Measurements from ENCODE around the gene TMEM208.

The TMEM208 gene

DNA sequence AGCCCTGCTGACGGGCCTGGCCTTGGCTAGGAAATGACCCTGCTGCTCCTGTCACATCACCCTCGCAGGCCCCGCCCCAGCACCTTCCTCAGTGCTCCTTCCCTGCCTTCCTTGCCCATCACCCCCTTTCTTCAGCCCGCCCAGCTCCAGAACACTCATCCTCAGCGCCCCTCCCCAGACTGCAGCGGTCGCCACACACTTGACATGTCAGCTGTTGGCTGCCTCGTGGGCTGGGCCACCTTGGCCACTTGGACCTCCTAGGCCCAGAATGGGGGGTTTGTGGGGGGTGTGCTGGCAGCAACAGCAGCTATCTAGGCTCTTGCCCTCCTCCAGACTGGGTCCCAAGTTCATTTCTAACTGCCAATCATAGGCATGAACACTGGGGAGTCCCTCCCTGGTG lies 17.4 kb upstream of the TMEM208 start:
- no peak for DNase-seq

- DNase-seq: no peak
Measured at GRCh38 chr16:67210069-67210937, 16.6 kb upstream of the TMEM208 start.

GRCh38 chr16:67211674-67212073 lies 15.3 kb upstream of the TMEM208 start:
- no peak for DNase-seq

- DNase-seq: no peak
Measured at GRCh38 chr16:67212766-67213165, 14.2 kb upstream of the TMEM208 start.

DNA sequence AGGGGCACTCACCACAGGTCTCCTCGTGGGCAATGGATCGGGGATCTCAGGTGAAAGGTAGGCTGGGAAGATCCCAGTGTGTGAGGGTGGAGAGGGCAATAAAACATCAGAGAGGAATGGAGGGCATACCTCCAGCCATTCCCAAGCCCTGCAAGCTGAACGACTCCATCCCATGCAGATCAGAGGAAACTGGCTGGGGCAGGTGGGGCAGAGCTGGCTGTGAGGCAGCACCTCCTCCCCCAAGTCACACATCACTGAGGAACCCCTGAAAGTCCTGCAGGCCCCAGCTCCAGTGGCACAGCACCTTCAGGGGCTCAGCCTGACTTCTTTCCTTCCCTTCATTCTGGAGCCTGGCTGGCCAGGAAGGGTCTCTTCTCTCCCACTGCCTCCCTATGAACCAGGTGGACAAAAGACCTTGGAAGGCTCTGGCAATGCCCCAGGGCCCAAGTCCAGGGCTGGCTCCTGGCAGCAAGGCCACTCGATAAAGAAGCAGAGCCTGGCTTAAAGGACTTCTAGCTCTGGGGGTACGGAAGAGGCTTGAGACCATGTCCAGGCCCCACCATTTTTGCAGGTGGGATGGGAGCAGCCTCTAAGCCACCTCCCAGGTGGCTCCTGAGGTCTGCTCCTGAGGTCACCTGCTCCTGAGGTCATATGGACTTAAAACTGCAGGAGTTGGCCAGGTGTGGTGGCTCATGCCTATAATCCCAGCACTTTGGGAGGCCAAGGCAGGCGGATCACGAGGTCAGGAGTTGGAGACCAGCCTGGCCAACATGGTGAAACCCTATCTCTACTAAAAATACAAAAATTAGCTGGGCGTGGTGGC lies 13.5 kb upstream of the TMEM208 start:
- DNase-seq: no peak

DNA sequence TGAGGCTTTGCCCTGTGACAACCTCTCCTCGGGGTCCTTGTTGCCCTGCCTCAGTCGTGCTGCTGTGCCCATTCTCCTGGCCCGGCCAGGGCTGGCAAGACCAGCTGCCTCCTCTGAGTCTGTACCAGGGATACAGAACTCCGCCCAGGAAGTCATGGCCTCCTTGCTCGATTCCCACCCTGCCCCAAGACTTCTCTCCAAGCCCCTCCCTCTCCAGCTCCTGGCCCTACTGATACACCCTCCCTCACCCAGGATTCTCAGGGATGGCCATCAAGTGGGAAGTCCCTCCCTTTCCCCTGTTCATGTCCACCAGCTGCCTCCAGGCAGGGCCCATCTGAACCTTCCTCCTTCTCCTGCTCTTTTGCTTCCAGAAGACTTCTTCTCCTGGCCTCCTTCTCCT lies 11.2 kb upstream of the TMEM208 start:
- DNase-seq: no peak

GRCh38 chr16:67216612-67217490 lies 10.1 kb upstream of the TMEM208 start:
- DNase-seq: peak; percentile 82 to 92 (median 90)

DNA sequence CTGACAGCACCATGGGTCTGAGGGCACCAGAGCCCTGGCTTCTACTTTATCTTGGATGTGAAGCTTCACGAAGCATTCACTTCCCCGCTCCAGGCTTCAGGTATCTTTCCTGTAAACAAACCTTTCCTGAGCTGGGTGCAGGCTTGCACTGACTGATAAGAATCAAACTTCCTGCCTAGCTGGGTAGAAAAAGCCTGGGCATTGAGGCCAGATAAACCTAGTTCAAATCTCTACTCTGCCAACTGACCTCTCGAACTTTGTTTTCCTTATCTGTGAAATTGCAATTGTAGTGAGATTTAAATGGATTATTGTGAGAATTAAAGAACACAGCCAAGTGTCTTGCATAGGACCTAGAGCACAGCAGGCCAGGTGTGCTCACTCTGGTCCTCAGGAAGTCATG lies 2.9 kb upstream of the TMEM208 start:
- no peak for DNase-seq

DNA sequence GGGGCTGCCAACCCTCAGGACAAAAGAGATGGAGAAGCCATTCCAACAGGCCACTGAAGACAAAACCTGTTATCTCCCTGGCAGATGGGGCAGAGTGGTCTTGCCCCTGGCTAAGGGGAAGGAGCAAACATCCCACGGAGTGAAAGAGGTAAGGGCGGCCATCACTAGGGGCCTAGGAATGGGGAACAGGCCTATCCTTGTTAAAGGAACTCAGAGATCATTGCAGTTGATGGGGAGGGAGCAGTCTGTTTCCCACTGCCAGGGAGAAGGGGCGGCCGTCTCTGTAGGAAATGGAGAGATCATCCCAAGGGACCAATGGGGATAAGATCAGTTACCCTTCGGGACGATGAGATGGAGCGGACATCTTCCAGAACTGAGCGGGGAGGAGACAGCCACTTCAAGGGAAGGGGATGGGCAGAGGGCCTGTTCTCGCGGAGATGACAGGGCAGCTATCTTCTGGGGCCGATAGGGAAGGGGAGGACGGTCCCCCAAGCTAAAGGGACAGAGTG lies 581 bp upstream of the TMEM208 start:
- DNase-seq: no peak

DNA sequence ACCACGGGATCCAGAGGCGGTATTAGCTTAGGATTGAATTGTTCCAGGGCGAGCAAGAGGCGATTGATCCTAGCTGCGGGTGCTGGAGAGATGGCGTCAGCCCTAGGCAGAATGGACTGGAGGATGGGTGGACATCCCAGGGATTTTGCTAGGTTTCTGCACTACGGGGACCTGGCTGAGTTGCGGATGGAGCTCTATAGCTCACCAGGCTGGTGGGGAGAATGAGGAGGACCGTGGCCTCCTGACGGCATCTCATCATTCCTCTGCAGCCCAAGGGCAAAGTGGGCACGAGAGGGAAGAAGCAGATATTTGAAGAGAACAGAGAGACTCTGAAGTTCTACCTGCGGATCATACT lies 614 bp downstream of the TMEM208 start:
- no peak for DNase-seq

DNA sequence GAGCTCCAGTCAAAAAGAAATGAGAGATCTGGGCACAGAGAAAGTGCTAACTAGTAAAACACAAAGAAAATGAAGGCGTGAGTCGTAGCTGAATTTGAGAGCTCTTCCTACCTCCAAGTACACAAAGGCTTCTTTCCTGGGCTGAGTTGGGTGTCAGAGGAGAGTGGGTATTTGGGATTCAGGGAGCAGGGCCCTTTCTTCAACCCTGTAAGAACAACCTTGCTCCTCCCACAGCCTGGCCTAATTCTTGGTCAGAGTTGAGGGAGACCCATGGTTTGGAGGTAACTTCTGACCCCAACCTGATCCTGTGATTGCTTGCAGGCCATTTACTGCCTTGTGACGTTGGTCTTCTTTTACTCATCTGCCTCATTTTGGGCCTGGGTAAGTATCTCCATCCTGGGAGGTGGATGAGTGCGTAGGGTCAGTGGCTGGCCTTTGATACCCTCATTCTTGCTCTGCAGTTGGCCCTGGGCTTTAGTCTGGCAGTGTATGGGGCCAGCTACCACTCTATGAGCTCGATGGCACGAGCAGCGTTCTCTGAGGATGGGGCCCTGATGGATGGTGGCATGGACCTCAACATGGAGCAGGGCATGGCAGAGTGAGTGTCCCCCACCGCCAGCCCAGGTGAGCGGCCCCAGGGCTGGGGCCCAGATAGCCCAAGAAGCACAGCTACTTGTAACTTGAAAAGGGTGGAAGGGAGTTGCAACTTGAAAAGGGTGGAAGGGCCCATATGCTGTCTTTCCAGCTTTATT lies 1.3 kb downstream of the TMEM208 start:
- no peak for DNase-seq

DNA sequence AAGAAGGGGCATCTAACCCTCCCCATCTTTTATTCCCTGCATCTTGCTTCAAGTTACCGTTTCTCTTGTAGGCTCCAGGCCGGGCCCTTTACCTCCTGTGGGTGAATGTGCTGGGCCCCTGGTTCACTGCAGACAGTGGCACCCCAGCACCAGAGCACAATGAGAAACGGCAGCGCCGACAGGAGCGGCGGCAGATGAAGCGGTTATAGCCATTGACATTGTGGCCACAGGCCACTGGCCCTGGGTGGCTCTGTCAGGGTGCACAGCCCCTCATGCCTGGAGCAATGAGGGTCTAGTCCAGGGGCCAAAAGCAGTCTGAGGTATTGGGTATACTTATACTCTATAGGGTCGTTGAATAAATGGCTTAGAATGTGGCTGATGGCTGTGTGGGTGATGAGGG lies 2.0 kb downstream of the TMEM208 start:
- DNase-seq: no peak

DNA sequence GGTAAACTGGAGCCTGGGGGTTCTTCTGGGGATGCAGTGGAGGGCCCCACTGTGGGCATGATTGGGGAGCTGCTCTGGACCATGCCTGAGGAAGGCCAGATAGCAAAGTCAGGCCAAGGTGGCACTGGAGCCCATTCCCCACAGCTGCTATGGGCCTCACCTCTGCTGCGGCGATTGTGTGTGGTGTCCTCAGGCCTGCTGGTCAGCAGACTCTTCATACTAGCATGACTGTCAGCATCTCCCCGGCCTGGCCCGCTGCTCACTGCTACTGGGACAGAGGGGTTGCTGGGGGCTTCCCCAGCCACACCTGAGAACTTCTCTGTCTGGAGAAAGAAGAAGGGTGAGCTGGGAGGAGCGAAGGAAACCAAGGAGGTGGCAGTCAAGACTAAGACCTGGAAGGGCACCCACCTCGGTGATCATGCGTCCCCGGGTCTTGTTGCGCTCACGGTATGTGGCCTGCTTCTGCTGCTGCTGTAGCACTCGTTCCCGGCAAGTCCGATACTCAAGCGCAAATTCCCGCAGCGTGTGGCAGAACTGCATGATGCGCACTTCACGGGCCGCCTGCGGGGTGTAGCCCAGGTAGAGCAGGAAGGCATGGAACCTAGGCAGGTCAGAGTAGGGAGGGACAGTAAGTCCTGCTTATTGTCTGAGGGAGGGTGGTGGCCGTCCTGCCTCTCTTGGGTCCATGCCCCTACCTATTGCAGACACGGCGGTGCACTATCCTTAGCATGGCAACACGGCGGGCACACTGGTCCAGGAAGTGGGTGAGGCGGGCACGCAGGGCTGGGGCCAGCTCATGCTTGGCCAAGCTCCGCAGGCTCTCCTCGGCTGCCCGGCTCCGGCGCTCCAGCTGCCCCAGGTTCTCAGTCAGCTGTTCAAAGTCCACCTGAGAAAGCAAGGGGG lies 3.2 kb downstream of the TMEM208 start:
- no peak for DNase-seq

GRCh38 chr16:67230809-67231660 lies 4.1 kb downstream of the TMEM208 start:
- no peak for DNase-seq

DNA sequence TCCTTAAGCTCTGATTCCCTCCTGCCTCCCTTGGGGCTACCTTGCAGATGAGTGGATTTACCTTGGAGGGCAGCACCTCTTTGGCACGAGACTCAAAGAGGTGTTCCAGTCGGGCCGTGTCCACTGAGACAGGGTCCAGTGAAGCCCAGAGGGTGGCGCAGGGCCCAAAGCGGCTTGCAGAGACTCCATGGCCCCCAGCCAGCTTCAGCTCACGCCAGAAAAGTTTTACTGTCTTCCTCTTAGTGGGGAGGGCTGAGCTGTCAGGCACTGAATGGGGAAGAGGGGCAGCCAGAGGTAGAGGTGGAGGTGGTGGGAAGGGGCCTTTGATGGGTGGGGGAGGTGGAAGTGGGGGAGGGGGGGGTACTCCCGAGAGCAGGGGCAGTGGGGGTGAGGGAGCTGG lies 6.7 kb downstream of the TMEM208 start:
- DNase-seq: no peak

- no peak for DNase-seq
Measured at GRCh38 chr16:67234180-67234597, 7.3 kb downstream of the TMEM208 start.

- DNase-seq: peak in 2 of 4 experiments; percentile 21 to 43
Measured at GRCh38 chr16:67235816-67236562, 9.1 kb downstream of the TMEM208 start.

DNA sequence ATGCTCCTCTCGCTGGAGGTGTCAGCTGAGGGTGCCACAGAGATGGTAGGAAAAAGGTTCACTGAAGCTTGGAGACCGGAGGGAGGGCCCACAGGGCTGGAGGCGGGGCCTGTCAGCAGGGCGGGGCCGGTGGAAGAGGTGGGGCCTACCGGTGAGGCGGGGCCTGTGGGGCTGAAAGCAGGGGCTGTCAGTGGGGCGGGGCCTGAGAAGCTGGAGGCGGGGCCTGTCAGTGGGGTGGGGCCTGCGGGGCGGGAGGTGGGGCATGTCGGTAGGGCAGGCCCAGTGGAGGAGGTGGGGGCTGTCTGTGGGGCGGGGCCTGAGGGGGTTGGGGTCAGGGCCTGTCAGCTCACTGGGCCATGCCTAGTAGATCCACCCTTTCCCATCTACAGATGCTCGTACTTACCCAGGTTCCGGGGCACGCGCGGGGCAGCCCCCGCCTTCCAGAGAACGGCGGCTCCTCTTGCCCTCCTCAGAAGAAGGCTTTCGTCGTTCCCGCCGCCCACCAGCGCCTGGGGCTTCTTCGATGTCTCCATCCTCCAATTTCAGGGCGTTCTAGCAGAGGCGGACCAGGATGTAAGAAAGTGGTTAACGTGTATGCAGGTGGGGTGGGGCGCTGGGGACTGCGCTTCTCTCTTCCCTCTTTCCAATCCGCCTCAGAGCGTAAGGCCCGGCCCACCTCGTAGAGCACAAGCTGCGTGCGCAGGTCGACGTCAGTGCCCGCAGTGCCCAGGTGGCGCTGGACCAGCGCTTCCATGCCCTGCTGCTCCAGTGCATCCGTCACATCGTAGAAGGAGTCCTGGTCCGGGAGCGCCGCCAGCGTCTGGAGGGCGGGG lies 9.8 kb downstream of the TMEM208 start:
- peak; percentile 49 to 75 (median 56) for DNase-seq
